GM13976 (cell line): ENCODE results near the gene SCAPER.
"Not testable (repeated sequence)": the region's sequence is repeated elsewhere in the genome, so short reads cannot be mapped to it uniquely, and the experiment has no call there.

Source experiments
- DNase-seq: peaks from one replicate; pipeline ENCODE4 v3.0.0; 2012; ENCODE audit warnings: low spot score
- in situ Hi-C: fragments of 300-500 bp; cut with MboI; formaldehyde crosslinking; loops from one replicate; pipeline ENCODE4 v1.12.0; 2022; ENCODE audit warnings: low sequenced_read_pairs, mixed read lengths, inconsistent platforms; ENCODE audit not compliant: unreplicated experiment
- TF ChIP-seq, protein P1 (sequence below): IDR thresholded peaks from 2 replicates; pipeline ENCODE4 v1.5.1; 2012; ENCODE audit warnings: borderline replicate concordance, mild to moderate bottlenecking; ENCODE audit not compliant: insufficient read depth; ENCODE audit errors: extremely low read depth, missing control alignments, control extremely low read depth

Gene SCAPER

DNA sequence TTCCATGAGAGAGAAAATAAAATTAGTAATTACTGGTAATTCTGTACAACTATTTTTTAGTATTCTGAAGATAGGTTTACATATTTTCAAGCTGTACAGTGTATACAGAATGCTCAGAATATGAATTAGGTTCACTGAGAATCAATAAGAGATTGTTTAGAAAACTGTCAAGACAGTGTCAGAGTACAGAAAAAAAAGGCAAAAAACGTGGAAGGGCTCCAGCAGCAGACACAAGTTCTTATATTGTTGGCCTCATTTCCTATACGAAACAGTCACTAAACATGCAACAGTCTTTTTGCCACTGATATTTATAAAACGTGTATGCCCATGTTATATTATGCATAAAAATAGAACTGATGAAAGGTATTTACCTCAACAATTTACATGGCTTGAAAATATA is 464.7 kb downstream of the SCAPER start:
- no peak for DNase-seq
- in situ Hi-C loops, result no loop called here
- TF ChIP-seq, protein P1, sequence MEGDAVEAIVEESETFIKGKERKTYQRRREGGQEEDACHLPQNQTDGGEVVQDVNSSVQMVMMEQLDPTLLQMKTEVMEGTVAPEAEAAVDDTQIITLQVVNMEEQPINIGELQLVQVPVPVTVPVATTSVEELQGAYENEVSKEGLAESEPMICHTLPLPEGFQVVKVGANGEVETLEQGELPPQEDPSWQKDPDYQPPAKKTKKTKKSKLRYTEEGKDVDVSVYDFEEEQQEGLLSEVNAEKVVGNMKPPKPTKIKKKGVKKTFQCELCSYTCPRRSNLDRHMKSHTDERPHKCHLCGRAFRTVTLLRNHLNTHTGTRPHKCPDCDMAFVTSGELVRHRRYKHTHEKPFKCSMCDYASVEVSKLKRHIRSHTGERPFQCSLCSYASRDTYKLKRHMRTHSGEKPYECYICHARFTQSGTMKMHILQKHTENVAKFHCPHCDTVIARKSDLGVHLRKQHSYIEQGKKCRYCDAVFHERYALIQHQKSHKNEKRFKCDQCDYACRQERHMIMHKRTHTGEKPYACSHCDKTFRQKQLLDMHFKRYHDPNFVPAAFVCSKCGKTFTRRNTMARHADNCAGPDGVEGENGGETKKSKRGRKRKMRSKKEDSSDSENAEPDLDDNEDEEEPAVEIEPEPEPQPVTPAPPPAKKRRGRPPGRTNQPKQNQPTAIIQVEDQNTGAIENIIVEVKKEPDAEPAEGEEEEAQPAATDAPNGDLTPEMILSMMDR, result no peak

DNA sequence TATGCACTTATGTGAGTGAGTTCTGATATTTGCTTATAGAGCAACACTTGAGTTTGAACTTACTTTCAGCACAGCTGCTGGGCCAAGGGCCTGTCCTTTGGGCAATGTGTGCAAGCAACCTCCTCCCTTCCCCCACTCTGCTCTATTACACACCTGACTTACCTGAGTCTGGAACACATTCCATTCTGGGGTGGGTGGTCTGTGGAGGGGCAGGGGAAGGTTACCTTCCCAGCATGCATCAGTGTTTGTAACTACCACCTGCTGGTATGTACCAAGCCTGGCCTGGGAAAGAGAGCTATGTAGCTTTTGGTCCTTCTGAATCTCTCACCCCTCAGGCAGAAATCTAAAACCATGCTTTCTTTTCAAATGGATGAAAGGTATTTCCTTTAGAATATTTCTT is 465.6 kb downstream of the SCAPER start:
- TF ChIP-seq, protein P1, result no peak
- in situ Hi-C loops, result no loop called here
- DNase-seq, result no peak

DNA sequence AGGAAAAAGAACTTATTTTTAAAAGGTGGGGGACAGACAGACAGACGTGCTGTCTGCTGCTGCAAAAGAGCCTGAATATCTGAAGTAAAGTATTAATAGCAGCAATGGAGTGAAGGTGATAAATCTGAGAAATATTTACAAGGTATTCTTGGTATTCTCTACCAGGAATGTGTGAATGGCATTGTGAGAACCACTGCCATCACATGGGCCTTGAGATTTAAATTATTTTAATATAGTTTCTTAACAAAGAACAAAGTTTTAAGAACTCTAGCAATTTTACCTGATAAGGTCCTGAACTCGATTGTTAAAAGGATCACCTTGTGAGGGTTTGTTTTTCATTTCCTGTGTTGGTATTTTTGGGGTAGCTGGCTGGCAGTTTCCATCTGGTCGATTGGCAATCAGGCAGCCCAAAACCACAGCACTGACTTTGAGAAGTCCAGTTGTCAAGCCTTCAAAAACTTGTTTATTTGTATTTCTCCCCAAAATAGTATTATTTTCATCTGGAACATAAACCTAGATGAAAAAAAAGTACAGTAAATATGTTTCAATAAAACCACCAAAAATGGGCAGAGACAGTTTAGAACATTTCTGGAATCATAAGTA is 471.2 kb downstream of the SCAPER start:
- in situ Hi-C loops, result no loop called here
- no peak for DNase-seq
- TF ChIP-seq, protein P1, result no peak

DNA sequence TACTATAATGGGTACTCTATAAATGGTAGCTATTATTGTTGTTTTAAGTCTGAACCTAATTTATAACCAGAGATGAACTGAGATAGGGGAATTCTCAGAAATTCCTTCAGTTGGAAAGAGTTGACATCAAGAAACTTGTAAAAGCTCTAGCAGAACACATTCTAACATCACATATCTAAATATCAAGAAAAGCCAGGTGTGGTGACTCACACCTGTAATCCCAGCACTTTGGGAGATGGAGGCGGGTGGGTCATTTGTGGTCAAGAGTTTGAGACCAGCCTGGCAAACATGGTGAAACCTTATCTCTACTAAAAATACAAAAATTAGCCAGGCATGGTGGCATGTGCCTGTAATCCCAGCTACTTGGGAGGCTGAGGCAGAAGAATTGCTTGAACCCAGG is 472.1 kb downstream of the SCAPER start:
- in situ Hi-C loops, result not testable (repeated sequence)

DNA sequence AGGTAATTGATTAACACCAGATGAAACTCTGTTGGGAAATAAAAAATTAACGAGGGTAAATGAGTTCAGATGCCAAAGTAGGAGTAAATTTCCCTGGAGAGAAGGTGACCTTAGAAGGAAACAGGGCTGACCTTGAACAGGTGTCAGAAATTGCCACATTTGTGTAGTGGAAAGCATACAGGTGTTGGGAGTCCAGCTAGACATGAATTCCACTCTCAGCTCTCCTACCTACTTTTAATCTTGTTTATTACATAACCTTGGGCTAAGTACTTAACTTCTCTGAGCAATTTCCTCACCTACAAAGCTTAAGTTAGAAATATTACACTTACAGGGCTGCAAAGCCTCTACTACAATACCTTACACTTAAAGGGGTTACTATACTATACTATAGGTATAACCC is 472.5 kb downstream of the SCAPER start:
- DNase-seq, result no peak
- in situ Hi-C loops, result no loop called here
- TF ChIP-seq, protein P1, result no peak

More for the DNA sequence above, 472.1 kb downstream of the SCAPER start:
- not testable (repeated sequence) for DNase-seq

DNA sequence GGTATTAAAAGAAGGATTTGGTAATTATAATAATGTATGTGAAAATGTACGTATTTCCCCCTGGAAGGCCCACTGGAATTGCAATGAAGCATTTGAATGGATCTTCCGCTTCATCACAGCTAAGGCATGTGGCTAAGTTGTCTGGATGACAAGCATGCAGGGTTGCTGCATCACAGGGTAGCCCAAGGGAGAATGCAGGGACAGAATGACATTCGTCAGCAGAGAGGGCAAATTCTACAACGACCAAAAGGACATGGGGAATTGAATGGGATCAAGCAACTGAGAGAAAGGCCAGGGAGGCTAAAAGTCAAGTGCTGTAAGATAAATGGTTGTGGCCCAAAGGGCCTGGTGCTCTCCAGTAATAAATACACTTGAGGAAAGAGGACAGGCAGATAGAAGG is 473.2 kb downstream of the SCAPER start:
- in situ Hi-C loops, result no loop called here
- TF ChIP-seq, protein P1, result no peak
- DNase-seq, result no peak

DNA sequence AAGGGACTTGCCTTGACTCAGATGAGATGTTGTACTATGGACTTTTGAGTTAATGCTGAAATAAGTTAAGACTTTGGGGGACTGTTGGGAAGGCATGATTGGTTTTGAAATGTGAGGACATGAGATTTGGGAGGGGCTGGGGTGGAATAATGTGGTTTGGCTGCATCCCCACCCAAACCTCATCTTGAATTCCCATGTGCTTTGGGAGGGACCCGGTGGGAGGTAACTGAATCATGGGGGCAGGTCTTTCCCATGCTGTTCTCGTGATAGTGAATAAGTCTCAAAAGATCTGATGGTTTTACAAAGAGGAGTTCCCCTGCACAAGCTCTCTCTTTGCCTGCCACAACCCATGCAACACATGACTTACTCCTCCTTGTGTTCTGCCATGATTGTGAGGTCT is 474.4 kb downstream of the SCAPER start:
- DNase-seq, in situ Hi-C loops: not testable (repeated sequence)

DNA sequence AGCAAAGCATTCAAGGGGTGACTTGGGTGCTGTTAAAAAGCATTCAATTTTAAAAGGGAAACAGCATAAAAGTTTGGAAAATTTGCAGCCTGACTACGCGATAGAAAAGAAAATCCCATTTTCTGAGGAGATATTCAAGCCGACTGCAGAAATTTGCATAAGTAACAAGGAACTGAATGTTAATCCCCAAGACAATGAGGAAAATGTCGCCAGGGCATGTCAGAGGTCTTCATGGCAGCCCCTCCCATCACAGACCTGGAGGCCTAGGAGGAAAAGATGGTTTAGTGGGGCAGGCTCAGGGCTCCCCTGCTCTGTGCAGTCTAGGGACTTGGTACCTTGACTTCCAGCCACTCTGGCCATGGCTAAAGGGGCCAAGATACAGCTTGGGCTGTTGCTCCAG is 475.5 kb downstream of the SCAPER start:
- no peak for DNase-seq
- TF ChIP-seq, protein P1, result no peak
- in situ Hi-C loops, result no loop called here
